Hematopoietic multipotent progenitor cell treated with erythropoietin and hydrocortisone succinate and interleukin-3 and kit ligand, for 15 days (in vitro differentiated cells): ENCODE results near the gene GFAP.

Source experiments
- DNase-seq: peaks from one replicate; pipeline ENCODE4 v3.0.0-alpha.2; 2015; ENCODE audit warnings: low spot score

The GFAP gene

DNA sequence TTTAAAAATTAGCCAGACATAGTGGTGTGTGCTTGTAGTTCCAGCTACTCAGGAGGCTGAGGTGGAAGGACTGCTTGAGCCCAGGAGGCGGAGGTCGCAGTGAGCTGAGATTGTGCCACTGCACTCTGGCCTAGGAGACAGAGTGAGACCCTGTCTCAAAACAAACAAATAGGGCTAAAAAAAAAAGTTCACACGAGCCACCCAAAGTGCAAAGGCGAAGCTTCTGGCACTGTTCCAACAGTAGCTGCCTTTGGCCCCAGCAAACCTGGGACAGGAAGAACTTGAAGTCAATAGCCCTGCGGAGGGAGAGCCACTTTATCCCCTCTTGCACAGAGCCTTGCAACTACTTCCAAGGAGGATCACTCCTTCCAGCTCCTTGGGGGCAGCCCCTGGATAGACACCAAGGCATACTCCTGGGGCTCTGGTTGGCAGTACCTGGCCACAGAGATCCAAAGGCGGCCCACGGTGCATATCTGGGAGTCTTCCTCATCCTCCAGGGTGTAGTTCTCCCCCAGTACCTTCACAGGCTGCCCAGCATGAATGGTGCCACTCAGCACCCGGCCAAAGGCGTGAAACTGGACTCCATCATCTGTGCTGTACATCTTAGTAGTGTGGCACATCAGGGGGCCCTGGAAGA is 52.9 kb downstream of the GFAP start:
- no peak for DNase-seq

DNA sequence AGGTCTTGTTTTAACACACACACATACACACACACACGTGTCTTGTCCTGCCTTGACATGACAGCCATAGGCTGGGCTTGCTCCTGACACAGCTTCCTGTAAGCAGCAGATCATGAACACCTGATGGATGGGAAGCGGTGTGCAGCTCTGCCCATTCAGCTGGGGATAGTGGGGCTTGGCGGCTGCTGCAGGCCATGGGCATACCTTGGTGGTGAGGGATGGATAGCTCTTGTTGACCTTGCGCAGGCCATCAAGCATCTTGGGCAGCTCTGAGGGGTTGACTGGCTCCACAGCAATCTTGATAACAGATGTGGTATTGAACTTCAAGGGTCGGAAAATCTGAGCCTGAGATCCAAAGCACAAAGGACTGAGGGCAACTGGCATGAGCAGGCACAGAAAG is 55.6 kb downstream of the GFAP start:
- no peak for DNase-seq

DNA sequence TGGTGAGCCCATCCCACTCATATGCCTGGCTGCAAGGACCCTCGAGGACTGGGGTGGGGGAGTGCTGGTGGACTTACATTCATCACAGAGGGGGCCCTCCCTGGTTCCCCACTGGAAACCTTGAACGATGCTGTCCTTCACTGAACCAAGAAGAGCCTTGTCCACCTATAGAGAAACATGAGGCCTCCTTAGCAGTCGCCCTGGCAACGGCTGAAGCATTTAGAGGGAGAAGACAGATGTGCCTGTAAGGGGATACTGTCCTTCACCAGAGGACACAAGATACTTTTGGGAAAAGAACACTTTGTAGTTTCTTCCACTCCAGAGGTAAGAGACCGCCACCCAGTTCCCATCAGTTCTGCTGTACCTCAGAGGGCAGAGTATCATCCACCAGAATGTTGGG is 61.1 kb downstream of the GFAP start:
- no peak for DNase-seq
